GM12878 (cell line): ENCODE results near the gene SYCE3.

ENCODE experiments used
- BACH1 ChIP-seq: fragments of 450-650 bp; IDR thresholded peaks from 2 replicates; pipeline ENCODE4 v1.6.1; 2017; ENCODE audit warnings: mild to moderate bottlenecking, borderline replicate concordance
- BCL11A ChIP-seq: IDR thresholded peaks from 2 replicates; pipeline ENCODE4 v1.6.1; 2011; ENCODE audit warnings: low read depth, low read length
- CTCF ChIP-seq, 3 experiments: IDR thresholded peaks in 2 of 3; conservative IDR thresholded peaks in 1 of 3; 2 replicates each; pipeline ENCODE4 v1.5.1; 2011; ENCODE audit warnings: low read depth in 3 of 3, low read length in 3 of 3, mild to moderate bottlenecking in 3 of 3, control low read depth in 2 of 3, moderate library complexity in 2 of 3, inconsistent platforms in 1 of 3, mixed read lengths in 1 of 3; ENCODE audit not compliant: control insufficient read depth in 2 of 3, insufficient read depth in 1 of 3; ENCODE audit errors: extremely low read depth in 1 of 3
- EP300 ChIP-seq, 2 experiments: fragments of 150-350 bp in 1 of 2; IDR thresholded peaks; 2 replicates each; pipeline ENCODE4 v1.6.1; 2011 to 2012; ENCODE audit warnings: low read depth in 2 of 2, low read length in 2 of 2, borderline replicate concordance in 1 of 2, improper control_type of control experiment in 1 of 2, inconsistent platforms in 1 of 2; ENCODE audit not compliant: control insufficient read depth in 1 of 2
- EZH2 ChIP-seq: IDR thresholded peaks from 2 replicates; pipeline ENCODE4 v1.6.1; 2012; ENCODE audit warnings: low read depth, mild to moderate bottlenecking, control low read depth, inconsistent platforms, low read length, borderline replicate concordance; ENCODE audit not compliant: control insufficient read depth
- MXI1 ChIP-seq: fragments of 150-350 bp; IDR thresholded peaks from 2 replicates; pipeline ENCODE4 v1.6.1; 2011; ENCODE audit warnings: low read depth, mild to moderate bottlenecking, inconsistent platforms, low read length, improper control_type of control experiment
- POLR2AphosphoS5 ChIP-seq: IDR thresholded peaks from 2 replicates; pipeline ENCODE4 v1.6.1; 2011; ENCODE audit warnings: mild to moderate bottlenecking, low read length, inconsistent platforms
- SUPT20H ChIP-seq: IDR thresholded peaks from 2 replicates; pipeline ENCODE4 v1.6.1; 2011; ENCODE audit warnings: low read depth, mild to moderate bottlenecking, low read length, moderate library complexity, borderline replicate concordance; ENCODE audit not compliant: control insufficient read depth
- USF1 ChIP-seq: IDR thresholded peaks from 2 replicates; pipeline ENCODE4 v1.6.1; 2011; ENCODE audit warnings: borderline replicate concordance, low read depth, mild to moderate bottlenecking, moderate library complexity, mixed read lengths, low read length; ENCODE audit not compliant: insufficient read depth; ENCODE audit errors: extremely low read length

- TF ChIP-seq BCL11A (no peak), SUPT20H (no peak), POLR2AphosphoS5 (peak; percentile 48; the same call in 1 of the 2 replicates), CTCF (IDR thresholded peaks at IDR 0.05 in 2 of 3, conservative IDR thresholded peaks at IDR 0.05 in 1 of 3; ENCODE audit: control insufficient read depth in 2 of 3, extremely low read depth in 1 of 3, insufficient read depth in 1 of 3, low read depth in 3 of 3, low read length in 3 of 3) (no peak), BACH1 (no peak), MXI1 (no peak), EP300 (IDR thresholded peaks at IDR 0.05; ENCODE audit: borderline replicate concordance in 1 of 2, control insufficient read depth in 1 of 2, low read depth in 2 of 2, low read length in 2 of 2) (no peak), USF1 (no peak), EZH2 (no peak)
Measured at GRCh38 chr22:50522806-50523438, 39.8 kb downstream of the SYCE3 start.
